ENCODE measurements around the gene MYO1D. TPM values are rescaled to one million over a fixed set of nuclear protein-coding genes. Genes with fewer than 3 reads are reported as not detected.

Gene MYO1D
- total RNA-seq, 1 experiment from 2014 or later = 29.9 TPM

GRCh38 chr17:32493571-32493970, 383.4 kb downstream of the MYO1D start (continued):
- no peak for TF ChIP-seq CREM (CRISPR knock-in tag; IDR thresholded peaks at IDR 0.05)
- TF ChIP-seq GRHL2 (CRISPR knock-in tag; IDR thresholded peaks at IDR 0.05; ENCODE audit: insufficient replicate concordance, severe bottlenecking) = no peak
- TF ChIP-seq ATF1 (CRISPR knock-in tag; IDR thresholded peaks at IDR 0.05) = no peak
- no peak for TF ChIP-seq JUN (CRISPR knock-in tag; IDR thresholded peaks at IDR 0.05)
- no peak for TF ChIP-seq E2F5 (CRISPR knock-in tag; IDR thresholded peaks at IDR 0.05)
- no peak for TF ChIP-seq CBFB (CRISPR knock-in tag; IDR thresholded peaks at IDR 0.05; ENCODE audit: low read depth)
- TF ChIP-seq FOXP1 (CRISPR knock-in tag; IDR thresholded peaks at IDR 0.05; ENCODE audit: borderline replicate concordance) = no peak
- no peak for TF ChIP-seq ZNF416 (CRISPR knock-in tag; IDR thresholded peaks at IDR 0.05)
- no peak for TF ChIP-seq TCF7 (CRISPR knock-in tag; IDR thresholded peaks at IDR 0.05; ENCODE audit: low read depth)
- no peak for TF ChIP-seq TP53 (CRISPR knock-in tag; IDR thresholded peaks at IDR 0.05)
- no peak for TF ChIP-seq ZBTB21 (CRISPR knock-in tag; IDR thresholded peaks at IDR 0.05; ENCODE audit: borderline replicate concordance)
- TF ChIP-seq KAT7 (CRISPR knock-in tag; IDR thresholded peaks at IDR 0.05; ENCODE audit: borderline replicate concordance) = no peak
- no peak for TF ChIP-seq NFATC4 (CRISPR knock-in tag; IDR thresholded peaks at IDR 0.05)
- TF ChIP-seq SMAD3 (CRISPR knock-in tag; IDR thresholded peaks at IDR 0.05; ENCODE audit: borderline replicate concordance) = no peak

GRCh38 chr17:32492648-32493289, 384.2 kb downstream of the MYO1D start:
- no peak for ATAC-seq
- H3K27ac Mint-ChIP-seq = no peak overlapping the region
- H3K36me3 Mint-ChIP-seq = peaks cover 18% of the 10 kb centered on the region
- no peaks in the 10 kb centered on the region for H3K27me3 Mint-ChIP-seq (ENCODE audit: low read depth)
- CTCF ChIA-PET = interaction anchor here (0.9 to 1.6 kb wide), 3 partner anchors 167 to 444 kb away, joined by 4 to 6 read pairs (median 4); partner anchors contain the start of gene MYO1D
- H3K4me3 Mint-ChIP-seq = no peak overlapping the region
- H3K9me3 Mint-ChIP-seq = no peaks in the 10 kb centered on the region
- DNase-seq (ENCODE audit: low spot score) = no peak
- peaks cover 38% of the 10 kb centered on the region for H3K4me1 Mint-ChIP-seq
- POLR2A ChIA-PET = no interaction called here
- TF ChIP-seq CREB1 (CRISPR knock-in tag; IDR thresholded peaks at IDR 0.05) (no peak), ZNF671 (CRISPR knock-in tag; IDR thresholded peaks at IDR 0.05) (no peak), JAZF1 (CRISPR knock-in tag; IDR thresholded peaks at IDR 0.05) (no peak), OVOL2 (CRISPR knock-in tag; IDR thresholded peaks at IDR 0.05; ENCODE audit: borderline replicate concordance) (no peak), TEAD1 (CRISPR knock-in tag; IDR thresholded peaks at IDR 0.05) (no peak), E2F5 (CRISPR knock-in tag; IDR thresholded peaks at IDR 0.05) (no peak), RELA (CRISPR knock-in tag; IDR thresholded peaks at IDR 0.05; ENCODE audit: borderline replicate concordance) (no peak), ZNF317 (CRISPR knock-in tag; IDR thresholded peaks at IDR 0.05; ENCODE audit: borderline replicate concordance, low read depth) (no peak), KAT7 (CRISPR knock-in tag; IDR thresholded peaks at IDR 0.05; ENCODE audit: borderline replicate concordance) (no peak), IRF2 (CRISPR knock-in tag; IDR thresholded peaks at IDR 0.05; ENCODE audit: borderline replicate concordance, low read depth) (no peak), CTCF (IDR thresholded peaks at IDR 0.05) (no peak), TEAD4 (CRISPR knock-in tag; IDR thresholded peaks at IDR 0.05) (no peak), NR1H2 (CRISPR knock-in tag; IDR thresholded peaks at IDR 0.05) (no peak), FOXP1 (CRISPR knock-in tag; IDR thresholded peaks at IDR 0.05; ENCODE audit: borderline replicate concordance) (no peak)
- TF ChIP-seq, protein P1, sequence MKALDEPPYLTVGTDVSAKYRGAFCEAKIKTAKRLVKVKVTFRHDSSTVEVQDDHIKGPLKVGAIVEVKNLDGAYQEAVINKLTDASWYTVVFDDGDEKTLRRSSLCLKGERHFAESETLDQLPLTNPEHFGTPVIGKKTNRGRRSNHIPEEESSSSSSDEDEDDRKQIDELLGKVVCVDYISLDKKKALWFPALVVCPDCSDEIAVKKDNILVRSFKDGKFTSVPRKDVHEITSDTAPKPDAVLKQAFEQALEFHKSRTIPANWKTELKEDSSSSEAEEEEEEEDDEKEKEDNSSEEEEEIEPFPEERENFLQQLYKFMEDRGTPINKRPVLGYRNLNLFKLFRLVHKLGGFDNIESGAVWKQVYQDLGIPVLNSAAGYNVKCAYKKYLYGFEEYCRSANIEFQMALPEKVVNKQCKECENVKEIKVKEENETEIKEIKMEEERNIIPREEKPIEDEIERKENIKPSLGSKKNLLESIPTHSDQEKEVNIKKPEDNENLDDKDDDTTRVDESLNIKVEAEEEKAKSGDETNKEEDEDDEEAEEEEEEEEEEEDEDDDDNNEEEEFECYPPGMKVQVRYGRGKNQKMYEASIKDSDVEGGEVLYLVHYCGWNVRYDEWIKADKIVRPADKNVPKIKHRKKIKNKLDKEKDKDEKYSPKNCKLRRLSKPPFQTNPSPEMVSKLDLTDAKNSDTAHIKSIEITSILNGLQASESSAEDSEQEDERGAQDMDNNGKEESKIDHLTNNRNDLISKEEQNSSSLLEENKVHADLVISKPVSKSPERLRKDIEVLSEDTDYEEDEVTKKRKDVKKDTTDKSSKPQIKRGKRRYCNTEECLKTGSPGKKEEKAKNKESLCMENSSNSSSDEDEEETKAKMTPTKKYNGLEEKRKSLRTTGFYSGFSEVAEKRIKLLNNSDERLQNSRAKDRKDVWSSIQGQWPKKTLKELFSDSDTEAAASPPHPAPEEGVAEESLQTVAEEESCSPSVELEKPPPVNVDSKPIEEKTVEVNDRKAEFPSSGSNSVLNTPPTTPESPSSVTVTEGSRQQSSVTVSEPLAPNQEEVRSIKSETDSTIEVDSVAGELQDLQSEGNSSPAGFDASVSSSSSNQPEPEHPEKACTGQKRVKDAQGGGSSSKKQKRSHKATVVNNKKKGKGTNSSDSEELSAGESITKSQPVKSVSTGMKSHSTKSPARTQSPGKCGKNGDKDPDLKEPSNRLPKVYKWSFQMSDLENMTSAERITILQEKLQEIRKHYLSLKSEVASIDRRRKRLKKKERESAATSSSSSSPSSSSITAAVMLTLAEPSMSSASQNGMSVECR (CRISPR knock-in tag; IDR thresholded peaks at IDR 0.05; ENCODE audit: borderline replicate concordance) = no peak
- TF ChIP-seq, protein P2, sequence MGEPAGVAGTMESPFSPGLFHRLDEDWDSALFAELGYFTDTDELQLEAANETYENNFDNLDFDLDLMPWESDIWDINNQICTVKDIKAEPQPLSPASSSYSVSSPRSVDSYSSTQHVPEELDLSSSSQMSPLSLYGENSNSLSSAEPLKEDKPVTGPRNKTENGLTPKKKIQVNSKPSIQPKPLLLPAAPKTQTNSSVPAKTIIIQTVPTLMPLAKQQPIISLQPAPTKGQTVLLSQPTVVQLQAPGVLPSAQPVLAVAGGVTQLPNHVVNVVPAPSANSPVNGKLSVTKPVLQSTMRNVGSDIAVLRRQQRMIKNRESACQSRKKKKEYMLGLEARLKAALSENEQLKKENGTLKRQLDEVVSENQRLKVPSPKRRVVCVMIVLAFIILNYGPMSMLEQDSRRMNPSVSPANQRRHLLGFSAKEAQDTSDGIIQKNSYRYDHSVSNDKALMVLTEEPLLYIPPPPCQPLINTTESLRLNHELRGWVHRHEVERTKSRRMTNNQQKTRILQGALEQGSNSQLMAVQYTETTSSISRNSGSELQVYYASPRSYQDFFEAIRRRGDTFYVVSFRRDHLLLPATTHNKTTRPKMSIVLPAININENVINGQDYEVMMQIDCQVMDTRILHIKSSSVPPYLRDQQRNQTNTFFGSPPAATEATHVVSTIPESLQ (CRISPR knock-in tag; IDR thresholded peaks at IDR 0.05) = no peak
